ENCODE results near the gene PRKCQ. TPM values are rescaled to one million over a fixed set of nuclear protein-coding genes. Genes with fewer than 3 reads are reported as not detected.

The PRKCQ gene
- total RNA-seq, 3 donors from 2014 or later = 0.64 to 1.8 (median 0.98) TPM

DNA sequence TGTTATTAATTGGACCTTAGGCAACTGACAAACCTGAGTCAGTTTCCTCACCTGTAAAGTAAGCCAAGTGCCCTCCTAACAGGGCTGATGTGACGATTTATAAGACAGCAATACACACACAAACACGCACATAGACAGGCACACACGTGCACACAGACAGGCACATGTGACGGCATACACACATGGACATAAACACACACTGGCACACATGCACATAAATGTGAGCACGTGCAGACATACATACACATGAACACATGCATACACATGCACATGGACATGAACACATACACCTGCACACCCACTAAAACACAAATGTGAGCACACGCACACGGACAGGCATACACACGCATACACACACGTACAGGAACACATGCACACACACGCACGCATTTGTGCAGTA, 148.9 kb downstream of the PRKCQ start:
- Histone ChIP-seq H3K4me1 (no peaks in the 10 kb centered on the region), H3K9me3 (no peaks in the 10 kb centered on the region), H3K4me3 (no peak overlapping the region), H3K27me3 (no peaks in the 10 kb centered on the region), H3K27ac (no peak overlapping the region), H3K36me3 (no peaks in the 10 kb centered on the region)
- no peak for DNase-seq (ENCODE audit: low spot score in 2 of 2)
- intact Hi-C loops (cut with DNase I; ENCODE audit: low total_unique reads) = no loop called here
- TF ChIP-seq POLR2AphosphoS5 (IDR thresholded peaks at IDR 0.05) = no peak
- TF ChIP-seq, protein P1, sequence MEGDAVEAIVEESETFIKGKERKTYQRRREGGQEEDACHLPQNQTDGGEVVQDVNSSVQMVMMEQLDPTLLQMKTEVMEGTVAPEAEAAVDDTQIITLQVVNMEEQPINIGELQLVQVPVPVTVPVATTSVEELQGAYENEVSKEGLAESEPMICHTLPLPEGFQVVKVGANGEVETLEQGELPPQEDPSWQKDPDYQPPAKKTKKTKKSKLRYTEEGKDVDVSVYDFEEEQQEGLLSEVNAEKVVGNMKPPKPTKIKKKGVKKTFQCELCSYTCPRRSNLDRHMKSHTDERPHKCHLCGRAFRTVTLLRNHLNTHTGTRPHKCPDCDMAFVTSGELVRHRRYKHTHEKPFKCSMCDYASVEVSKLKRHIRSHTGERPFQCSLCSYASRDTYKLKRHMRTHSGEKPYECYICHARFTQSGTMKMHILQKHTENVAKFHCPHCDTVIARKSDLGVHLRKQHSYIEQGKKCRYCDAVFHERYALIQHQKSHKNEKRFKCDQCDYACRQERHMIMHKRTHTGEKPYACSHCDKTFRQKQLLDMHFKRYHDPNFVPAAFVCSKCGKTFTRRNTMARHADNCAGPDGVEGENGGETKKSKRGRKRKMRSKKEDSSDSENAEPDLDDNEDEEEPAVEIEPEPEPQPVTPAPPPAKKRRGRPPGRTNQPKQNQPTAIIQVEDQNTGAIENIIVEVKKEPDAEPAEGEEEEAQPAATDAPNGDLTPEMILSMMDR (IDR thresholded peaks at IDR 0.05) = no peak
- TF ChIP-seq POLR2A (IDR thresholded peaks at IDR 0.05) = no peak

DNA sequence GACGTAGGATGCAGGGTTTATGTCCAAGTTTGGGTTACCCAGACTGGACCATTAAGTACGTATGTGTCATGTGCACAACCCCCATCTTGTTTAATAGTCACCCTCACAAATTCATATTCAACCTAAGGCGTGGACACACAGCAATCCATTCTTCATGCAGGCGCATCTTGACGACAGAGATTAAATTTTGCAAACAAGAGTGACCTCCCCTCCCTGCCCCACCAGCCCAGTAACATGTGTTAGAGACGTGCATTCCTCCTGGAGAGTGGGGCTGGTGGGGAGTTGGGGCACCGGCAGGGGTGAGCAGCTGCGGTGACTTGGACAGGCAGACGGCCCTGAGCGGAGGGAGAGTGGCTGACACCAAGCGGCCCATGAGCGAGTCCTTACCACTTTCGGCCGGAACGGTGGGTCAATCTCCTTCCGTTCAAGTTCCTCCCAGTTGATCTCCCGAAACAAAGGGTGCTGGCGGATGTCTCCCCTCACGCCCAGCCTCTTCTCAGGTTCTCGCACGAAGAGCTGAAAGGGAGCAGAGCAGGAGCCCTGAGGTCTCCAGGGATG, 149.6 kb downstream of the PRKCQ start:
- TF ChIP-seq POLR2A (IDR thresholded peaks at IDR 0.05) (no peak), POLR2AphosphoS5 (IDR thresholded peaks at IDR 0.05) (no peak)
- TF ChIP-seq, protein P1 (IDR thresholded peaks at IDR 0.05) = no peak
- intact Hi-C loops (cut with DNase I; ENCODE audit: low total_unique reads) = no loop called here
- no peak overlapping the region for H3K27ac ChIP-seq
- H3K4me3 ChIP-seq = no peak overlapping the region
- H3K36me3 ChIP-seq = no peaks in the 10 kb centered on the region
- no peak for DNase-seq (ENCODE audit: low spot score in 2 of 2)
- H3K27me3 ChIP-seq = no peaks in the 10 kb centered on the region
- no peaks in the 10 kb centered on the region for H3K9me3 ChIP-seq
- H3K4me1 ChIP-seq = no peaks in the 10 kb centered on the region

DNA sequence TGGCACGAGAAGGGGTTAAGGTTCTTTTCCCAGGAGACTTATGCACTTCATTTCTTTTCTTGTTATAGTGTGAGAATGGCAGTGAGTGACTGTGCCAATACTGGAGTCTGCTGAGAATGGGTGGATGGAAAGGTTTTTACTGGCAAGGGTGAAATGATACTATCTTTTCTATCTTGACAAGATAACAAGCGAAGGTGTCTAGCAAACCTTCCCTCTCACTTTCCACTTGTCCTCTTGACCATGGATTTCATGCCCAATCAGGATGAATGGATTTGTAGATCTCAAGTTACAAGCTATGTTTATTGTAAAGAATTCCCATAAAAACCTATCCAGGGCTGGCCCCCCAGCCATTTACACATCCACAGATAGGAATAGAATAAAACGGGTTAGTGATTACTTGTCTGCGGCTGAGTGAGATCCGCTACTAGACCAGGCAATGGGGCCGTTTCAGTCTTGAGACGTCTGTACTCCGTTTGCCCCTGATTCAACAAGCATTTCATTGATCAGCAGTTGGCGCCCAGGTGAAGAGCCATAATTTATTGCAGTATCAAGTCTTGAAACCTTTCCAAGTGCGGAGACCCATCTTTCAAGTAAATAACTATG, 152.6 kb downstream of the PRKCQ start:
- Histone ChIP-seq H3K4me1 (no peaks in the 10 kb centered on the region), H3K27ac (no peak overlapping the region), H3K4me3 (no peak overlapping the region), H3K9me3 (no peaks in the 10 kb centered on the region), H3K27me3 (no peaks in the 10 kb centered on the region), H3K36me3 (no peaks in the 10 kb centered on the region)
- no peak for TF ChIP-seq POLR2AphosphoS5 (IDR thresholded peaks at IDR 0.05)
- no peak for TF ChIP-seq POLR2A (IDR thresholded peaks at IDR 0.05)
- TF ChIP-seq, protein P1 (IDR thresholded peaks at IDR 0.05) = no peak
- intact Hi-C loops (cut with DNase I; ENCODE audit: low total_unique reads) = no loop called here
- DNase-seq (ENCODE audit: low spot score in 2 of 2) = no peak

DNA sequence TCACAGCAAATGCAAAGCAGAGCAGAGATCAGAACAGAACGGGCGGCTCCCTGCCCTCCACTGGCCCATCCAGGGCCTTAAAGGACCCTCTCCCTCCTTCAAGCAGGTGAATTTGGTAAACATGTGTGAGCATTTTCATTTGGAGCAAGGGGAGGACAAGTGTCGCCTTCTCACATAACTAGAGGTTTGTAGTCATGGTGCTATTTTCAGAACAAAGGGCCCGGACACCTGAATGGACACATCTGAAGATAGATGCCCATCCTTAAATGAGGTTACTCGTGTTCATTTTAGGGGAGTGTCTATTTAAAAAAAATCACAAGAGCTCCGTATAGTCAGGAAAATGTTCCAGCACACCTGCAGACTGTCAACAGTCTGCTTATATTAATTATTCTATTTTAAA, 153.8 kb downstream of the PRKCQ start:
- Histone ChIP-seq H3K27me3 (no peaks in the 10 kb centered on the region), H3K4me3 (no peak overlapping the region), H3K36me3 (no peaks in the 10 kb centered on the region), H3K9me3 (no peaks in the 10 kb centered on the region), H3K4me1 (no peaks in the 10 kb centered on the region), H3K27ac (no peak overlapping the region)
- TF ChIP-seq POLR2AphosphoS5 (IDR thresholded peaks at IDR 0.05) = no peak
- no peak for TF ChIP-seq POLR2A (IDR thresholded peaks at IDR 0.05)
- TF ChIP-seq, protein P1 (IDR thresholded peaks at IDR 0.05) = no peak
- intact Hi-C loops (cut with DNase I; ENCODE audit: low total_unique reads) = no loop called here
- DNase-seq (ENCODE audit: low spot score in 2 of 2) = no peak

DNA sequence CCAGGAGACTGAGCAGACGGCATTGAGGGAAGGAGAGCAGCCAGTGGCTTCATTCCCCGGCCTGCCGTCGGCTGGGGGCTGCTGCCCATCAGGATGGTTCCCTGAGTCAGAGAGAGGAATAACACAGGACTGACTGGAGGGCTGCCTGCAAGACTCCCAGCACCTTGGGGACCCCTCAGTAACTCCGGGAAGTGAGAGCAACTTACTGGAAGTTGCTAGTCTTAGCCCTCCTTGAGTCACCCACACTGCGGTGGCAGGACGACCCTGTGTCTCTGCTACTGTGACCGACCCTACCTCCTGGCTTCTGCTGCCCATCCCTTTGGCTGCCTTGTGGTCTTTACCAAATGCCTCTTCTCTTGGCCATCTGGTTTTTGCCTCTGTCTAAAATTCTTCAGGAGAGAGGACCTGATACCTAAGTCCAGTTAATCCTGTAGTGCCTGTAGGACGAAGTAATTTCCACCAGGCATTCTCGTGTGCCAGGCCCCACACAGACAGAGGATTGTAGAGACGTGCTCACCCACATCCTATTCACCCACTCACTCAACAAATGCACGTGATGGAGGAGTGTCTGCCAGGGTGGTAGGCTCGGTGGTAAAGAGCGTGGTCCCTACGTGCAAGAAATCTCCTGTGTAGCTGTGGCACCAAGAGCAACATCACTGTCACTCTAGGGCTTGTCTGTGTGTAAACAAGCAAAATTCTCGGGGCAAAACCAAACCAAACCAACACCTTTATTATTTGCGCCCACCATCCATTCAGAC, 156.5 kb downstream of the PRKCQ start:
- Histone ChIP-seq H3K27me3 (no peaks in the 10 kb centered on the region), H3K4me3 (no peak overlapping the region), H3K27ac (no peak overlapping the region), H3K9me3 (no peaks in the 10 kb centered on the region), H3K4me1 (no peaks in the 10 kb centered on the region), H3K36me3 (no peaks in the 10 kb centered on the region)
- no peak for DNase-seq (ENCODE audit: low spot score in 2 of 2)
- intact Hi-C loops (cut with DNase I; ENCODE audit: low total_unique reads) = no loop called here
- TF ChIP-seq POLR2AphosphoS5 (IDR thresholded peaks at IDR 0.05) = no peak
- TF ChIP-seq, protein P1 (IDR thresholded peaks at IDR 0.05) = no peak
- no peak for TF ChIP-seq POLR2A (IDR thresholded peaks at IDR 0.05)

Data from breast epithelium (tissue), 4 donors.